MM.1S (cell line): ENCODE results near the gene BIRC5.

Source experiments
- EZH2 ChIP-seq: fragments of 300-600 bp; sonication (generic); optimal IDR thresholded peaks from 2 replicates; pipeline ENCODE3; 2017; ENCODE audit warnings: low read depth, mild to moderate bottlenecking, antibody characterized with exemption, low read length, mixed read lengths
- EZH2phosphoT487 ChIP-seq: fragments of 300-600 bp; sonication (generic); IDR thresholded peaks from 2 replicates; pipeline ENCODE4 v1.6.1; 2018; ENCODE audit warnings: antibody characterized with exemption, low read length
- TF ChIP-seq, protein P1 (sequence below): fragments of 300-600 bp; sonication (generic); IDR thresholded peaks from 2 replicates; pipeline ENCODE4 v1.5.1; 2016; ENCODE audit warnings: antibody characterized with exemption, low read length, mixed read lengths

DNA sequence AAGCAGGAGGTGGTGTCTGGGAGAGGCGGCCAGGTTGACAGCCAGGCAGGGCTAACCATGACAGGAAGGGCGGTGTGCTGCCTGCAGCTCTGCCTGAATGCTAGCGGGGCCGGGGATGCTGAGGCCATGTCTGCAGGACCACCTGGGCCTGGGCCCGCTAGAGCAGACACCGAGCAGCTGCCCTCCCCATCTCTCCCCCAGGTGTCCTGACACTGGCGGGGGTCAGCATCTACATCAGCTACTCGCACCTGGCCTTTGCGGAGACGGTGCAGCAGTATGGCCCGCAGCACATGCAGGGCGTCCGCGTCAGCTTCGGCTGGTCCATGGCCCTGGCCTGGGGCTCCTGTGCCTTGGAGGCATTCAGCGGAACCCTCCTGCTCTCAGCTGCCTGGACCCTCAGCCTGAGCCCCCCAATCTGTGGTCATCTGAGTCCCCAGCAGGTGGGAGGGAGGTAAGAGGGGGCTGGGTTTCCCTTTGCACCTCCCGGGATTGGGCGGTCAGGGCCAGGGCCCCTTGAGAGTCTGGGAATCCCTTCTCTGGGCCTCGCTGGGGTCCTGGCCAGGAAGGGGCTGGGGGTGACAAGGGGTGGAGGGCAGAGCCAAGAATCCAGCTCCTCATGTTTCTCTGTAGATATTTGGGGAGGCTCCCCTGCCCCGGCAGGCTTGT, 24.9 kb downstream of the BIRC5 start:
- TF ChIP-seq, protein P1, sequence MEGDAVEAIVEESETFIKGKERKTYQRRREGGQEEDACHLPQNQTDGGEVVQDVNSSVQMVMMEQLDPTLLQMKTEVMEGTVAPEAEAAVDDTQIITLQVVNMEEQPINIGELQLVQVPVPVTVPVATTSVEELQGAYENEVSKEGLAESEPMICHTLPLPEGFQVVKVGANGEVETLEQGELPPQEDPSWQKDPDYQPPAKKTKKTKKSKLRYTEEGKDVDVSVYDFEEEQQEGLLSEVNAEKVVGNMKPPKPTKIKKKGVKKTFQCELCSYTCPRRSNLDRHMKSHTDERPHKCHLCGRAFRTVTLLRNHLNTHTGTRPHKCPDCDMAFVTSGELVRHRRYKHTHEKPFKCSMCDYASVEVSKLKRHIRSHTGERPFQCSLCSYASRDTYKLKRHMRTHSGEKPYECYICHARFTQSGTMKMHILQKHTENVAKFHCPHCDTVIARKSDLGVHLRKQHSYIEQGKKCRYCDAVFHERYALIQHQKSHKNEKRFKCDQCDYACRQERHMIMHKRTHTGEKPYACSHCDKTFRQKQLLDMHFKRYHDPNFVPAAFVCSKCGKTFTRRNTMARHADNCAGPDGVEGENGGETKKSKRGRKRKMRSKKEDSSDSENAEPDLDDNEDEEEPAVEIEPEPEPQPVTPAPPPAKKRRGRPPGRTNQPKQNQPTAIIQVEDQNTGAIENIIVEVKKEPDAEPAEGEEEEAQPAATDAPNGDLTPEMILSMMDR: no peak
- TF ChIP-seq EZH2 (no peak), EZH2phosphoT487 (no peak)
